ENCODE measurements around the gene GAREM2. TPM values are rescaled to one million over a fixed set of nuclear protein-coding genes. Genes with fewer than 3 reads are reported as not detected.

Gene GAREM2
- total and polyA plus RNA-seq, 4 donors = 0.08 to 0.28 (median 0.16) TPM

DNA sequence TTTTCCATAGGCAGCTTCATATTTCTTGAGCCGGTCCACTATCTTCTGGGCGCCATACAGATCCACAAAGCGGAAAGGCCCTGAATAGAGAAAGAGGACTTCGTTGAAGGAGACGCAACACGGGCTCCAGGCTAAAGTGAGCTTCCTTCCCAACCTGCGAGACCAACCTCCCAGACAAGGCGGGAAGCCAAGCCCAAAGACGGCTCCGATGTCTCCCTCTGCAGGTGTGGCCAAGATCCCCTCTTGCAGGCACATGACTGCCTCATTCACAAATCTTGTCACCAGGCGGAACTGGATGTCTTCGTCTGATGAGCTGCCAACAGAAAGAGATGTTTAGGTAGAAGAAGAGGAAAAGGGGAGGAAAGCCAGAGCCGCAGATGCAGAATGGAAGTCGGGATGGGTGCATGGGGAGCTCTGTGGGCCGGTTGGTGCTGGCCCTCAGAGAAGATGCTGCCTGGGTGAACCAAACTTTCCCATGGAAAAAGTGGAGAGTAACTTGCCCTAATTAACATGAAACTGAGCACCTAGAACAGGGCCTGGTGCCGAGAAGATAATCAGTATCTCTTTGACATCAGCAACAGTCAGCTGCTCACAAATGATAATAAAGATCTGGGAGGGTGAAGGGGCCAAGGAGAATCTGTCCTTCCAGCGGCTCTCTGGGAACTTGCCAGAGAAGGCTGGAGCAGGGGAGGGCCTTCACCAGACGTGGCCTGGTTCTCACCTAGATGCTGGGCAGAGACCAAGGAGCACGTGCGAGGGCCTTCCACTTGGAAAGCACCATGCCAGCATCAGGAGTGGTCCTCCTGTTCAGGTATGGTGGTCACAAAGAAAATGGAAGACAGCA lies 18.6 kb downstream of the GAREM2 start (continued):
- TF ChIP-seq, protein P1, sequence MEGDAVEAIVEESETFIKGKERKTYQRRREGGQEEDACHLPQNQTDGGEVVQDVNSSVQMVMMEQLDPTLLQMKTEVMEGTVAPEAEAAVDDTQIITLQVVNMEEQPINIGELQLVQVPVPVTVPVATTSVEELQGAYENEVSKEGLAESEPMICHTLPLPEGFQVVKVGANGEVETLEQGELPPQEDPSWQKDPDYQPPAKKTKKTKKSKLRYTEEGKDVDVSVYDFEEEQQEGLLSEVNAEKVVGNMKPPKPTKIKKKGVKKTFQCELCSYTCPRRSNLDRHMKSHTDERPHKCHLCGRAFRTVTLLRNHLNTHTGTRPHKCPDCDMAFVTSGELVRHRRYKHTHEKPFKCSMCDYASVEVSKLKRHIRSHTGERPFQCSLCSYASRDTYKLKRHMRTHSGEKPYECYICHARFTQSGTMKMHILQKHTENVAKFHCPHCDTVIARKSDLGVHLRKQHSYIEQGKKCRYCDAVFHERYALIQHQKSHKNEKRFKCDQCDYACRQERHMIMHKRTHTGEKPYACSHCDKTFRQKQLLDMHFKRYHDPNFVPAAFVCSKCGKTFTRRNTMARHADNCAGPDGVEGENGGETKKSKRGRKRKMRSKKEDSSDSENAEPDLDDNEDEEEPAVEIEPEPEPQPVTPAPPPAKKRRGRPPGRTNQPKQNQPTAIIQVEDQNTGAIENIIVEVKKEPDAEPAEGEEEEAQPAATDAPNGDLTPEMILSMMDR (IDR thresholded peaks at IDR 0.05; ENCODE audit: low read depth, low read length, missing input control) = no peak
- TF ChIP-seq, protein P2, sequence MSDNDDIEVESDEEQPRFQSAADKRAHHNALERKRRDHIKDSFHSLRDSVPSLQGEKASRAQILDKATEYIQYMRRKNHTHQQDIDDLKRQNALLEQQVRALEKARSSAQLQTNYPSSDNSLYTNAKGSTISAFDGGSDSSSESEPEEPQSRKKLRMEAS (IDR thresholded peaks at IDR 0.05) = no peak
- TF ChIP-seq RAD21 (IDR thresholded peaks at IDR 0.05) = no peak

DNA sequence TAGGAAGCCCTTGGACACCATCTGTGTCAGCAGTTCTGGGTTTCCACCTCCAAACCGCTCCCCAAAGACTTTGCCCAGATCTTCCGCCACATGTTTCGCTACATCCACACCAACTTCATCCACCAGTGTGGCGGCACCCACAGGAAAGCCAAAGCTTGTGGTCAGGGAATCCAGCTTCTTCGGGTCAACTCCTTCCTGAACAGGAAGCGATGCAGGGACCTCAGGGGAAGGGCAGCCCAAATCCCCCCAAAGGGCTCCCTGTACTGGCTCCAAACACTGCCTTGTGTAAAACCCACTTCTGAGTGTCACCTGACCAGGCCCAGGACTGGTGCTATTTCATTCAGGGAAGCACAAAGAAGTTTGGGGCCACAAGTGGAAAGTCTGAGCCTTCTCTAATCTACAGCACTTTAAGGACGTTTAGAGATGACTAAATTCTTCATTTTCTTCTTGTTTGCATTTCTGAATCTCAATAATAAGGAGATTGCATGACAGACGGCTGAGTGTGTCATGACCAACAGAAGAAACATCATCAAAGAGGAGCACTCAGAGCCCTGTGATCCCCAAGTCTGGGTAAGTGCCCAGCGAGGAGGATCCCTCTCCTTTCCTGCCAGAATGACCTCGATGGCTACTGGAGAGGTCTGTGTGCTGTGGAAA lies 20.8 kb downstream of the GAREM2 start:
- no peaks in the 10 kb centered on the region for H3K27me3 ChIP-seq (ENCODE audit: control insufficient read depth in 4 of 4, insufficient read depth in 4 of 4, low read length in 3 of 4)
- no peak overlapping the region for H3K4me3 ChIP-seq (ENCODE audit: low read depth in 1 of 3, low read length in 3 of 3)
- H3K4me1 ChIP-seq (ENCODE audit: control insufficient read depth in 4 of 4, insufficient read depth in 4 of 4, low read length in 3 of 4) = no peaks in the 10 kb centered on the region
- no peak overlapping the region for H3K9ac ChIP-seq (ENCODE audit: low read depth in 1 of 2, low read length in 2 of 2)
- 92% methylated on average over 10 of the region's 10 CpGs for whole genome bisulfite sequencing
- TF ChIP-seq, protein P3, sequence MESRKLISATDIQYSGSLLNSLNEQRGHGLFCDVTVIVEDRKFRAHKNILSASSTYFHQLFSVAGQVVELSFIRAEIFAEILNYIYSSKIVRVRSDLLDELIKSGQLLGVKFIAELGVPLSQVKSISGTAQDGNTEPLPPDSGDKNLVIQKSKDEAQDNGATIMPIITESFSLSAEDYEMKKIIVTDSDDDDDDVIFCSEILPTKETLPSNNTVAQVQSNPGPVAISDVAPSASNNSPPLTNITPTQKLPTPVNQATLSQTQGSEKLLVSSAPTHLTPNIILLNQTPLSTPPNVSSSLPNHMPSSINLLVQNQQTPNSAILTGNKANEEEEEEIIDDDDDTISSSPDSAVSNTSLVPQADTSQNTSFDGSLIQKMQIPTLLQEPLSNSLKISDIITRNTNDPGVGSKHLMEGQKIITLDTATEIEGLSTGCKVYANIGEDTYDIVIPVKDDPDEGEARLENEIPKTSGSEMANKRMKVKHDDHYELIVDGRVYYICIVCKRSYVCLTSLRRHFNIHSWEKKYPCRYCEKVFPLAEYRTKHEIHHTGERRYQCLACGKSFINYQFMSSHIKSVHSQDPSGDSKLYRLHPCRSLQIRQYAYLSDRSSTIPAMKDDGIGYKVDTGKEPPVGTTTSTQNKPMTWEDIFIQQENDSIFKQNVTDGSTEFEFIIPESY (IDR thresholded peaks at IDR 0.05) = no peak
- TF ChIP-seq, protein P2 (IDR thresholded peaks at IDR 0.05) = no peak
- H3K9me3 ChIP-seq (ENCODE audit: control insufficient read depth in 4 of 4, low read length in 3 of 4) = no peaks in the 10 kb centered on the region
- DNase-seq (ENCODE audit: low spot score) = no peak
- H3K36me3 ChIP-seq (ENCODE audit: control insufficient read depth in 4 of 4, insufficient read depth in 3 of 4, low read depth in 1 of 4, low read length in 3 of 4) = peaks cover 15 to 81% (median 69%) of the 10 kb centered on the region in 4 donors
- H3K27ac ChIP-seq (ENCODE audit: low read depth in 1 of 2, low read length in 2 of 2) = no peak overlapping the region

DNA sequence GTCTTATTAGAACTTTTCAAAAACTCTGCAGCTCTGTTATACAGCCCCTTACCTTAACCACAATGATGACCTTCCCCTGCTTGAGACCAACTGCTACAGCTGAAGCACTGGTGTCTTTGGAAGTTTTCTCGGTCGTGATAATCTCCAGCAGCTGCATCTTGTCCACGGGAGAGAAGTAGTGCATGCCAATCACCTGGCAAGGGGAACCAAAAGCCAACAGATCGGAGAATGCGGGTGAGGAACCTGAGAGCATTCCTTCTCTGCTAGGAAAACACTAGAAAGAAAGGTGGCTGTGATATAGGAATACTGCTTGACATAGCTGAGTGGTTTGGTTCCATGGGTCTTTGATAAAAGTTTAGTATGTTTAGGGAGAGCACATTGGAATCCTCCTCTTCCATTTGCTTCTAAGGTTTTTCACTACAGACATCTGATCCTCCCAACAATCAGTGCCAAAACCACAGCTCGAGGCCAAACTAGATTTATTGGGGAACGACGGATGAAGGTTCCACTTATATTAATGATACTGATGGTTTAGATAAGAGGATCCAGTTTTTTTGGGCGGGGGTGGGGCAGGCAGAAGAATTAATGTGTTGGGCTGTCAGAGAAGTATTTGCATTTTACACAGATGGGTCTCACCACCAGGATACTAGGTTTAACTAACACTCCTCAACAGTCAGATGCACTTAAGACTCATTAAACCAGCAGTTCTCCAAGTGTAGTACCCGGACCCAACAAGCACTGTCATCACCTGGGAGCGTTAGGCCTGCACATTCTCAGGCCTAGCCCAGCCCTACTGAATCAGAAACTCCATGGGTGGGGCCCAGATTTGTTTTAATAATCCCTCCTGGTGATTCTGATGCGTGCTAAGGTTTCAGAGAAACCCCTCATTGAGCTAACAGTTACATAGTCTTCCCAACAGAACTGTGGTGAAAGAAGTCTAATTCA lies 22.4 kb downstream of the GAREM2 start:
- no peak for DNase-seq (ENCODE audit: low spot score)
- no peak overlapping the region for H3K9ac ChIP-seq (ENCODE audit: low read depth in 1 of 2, low read length in 2 of 2)
- H3K36me3 ChIP-seq (ENCODE audit: control insufficient read depth in 4 of 4, insufficient read depth in 3 of 4, low read depth in 1 of 4, low read length in 3 of 4) = peaks cover 20 to 92% (median 77%) of the 10 kb centered on the region in 4 donors
- 95% methylated on average over 12 of the region's 12 CpGs for WGBS
- no peaks in the 10 kb centered on the region for H3K9me3 ChIP-seq (ENCODE audit: control insufficient read depth in 4 of 4, low read length in 3 of 4)
- H3K4me3 ChIP-seq (ENCODE audit: low read depth in 1 of 3, low read length in 3 of 3) = no peak overlapping the region
- TF ChIP-seq TAF1 (conservative IDR thresholded peaks at IDR 0.05) (no peak), HNF4G (IDR thresholded peaks at IDR 0.05) (no peak), JUND (IDR thresholded peaks at IDR 0.05) (no peak), YY1 (IDR thresholded peaks at IDR 0.05) (no peak), GABPA (IDR thresholded peaks at IDR 0.05 in 1 of 2, conservative IDR thresholded peaks at IDR 0.05 in 1 of 2) (no peak), HNF4A (conservative IDR thresholded peaks at IDR 0.05) (no peak), SP1 (IDR thresholded peaks at IDR 0.05) (no peak)
- H3K27ac ChIP-seq (ENCODE audit: low read depth in 1 of 2, low read length in 2 of 2) = no peak overlapping the region
- no peaks in the 10 kb centered on the region for H3K4me1 ChIP-seq (ENCODE audit: control insufficient read depth in 4 of 4, insufficient read depth in 4 of 4, low read length in 3 of 4)
- H3K27me3 ChIP-seq (ENCODE audit: control insufficient read depth in 4 of 4, insufficient read depth in 4 of 4, low read length in 3 of 4) = no peaks in the 10 kb centered on the region
